Caco-2 (cell line): ENCODE data around the gene PDE9A. TPM values are rescaled to one million over a fixed set of nuclear protein-coding genes. Genes with fewer than 3 reads are reported as not detected.
"Not testable (repeated sequence)": the region's sequence is repeated elsewhere in the genome, so short reads cannot be mapped to it uniquely, and the experiment has no call there.

Experiments
- BruUV-seq: library from RNA; stranded (reverse); fragments of 400-500 nt; replicated peaks from 2 replicates; lab custom pipeline; 2021; lab: Mats Ljungman, UMichigan
- CTCF ChIA-PET: fragments of 300-600 bp; sonication (Branson Sonifier 250); formaldehyde crosslinking; loops from one replicate; lab custom pipeline; 2022; ENCODE audit warnings: antibody characterized with exemption; lab: Charles Lee
- POLR2A ChIA-PET: fragments of 300-600 bp; sonication (Branson Sonifier 250); formaldehyde crosslinking; loops from one replicate; lab custom pipeline; 2022; ENCODE audit warnings: antibody characterized with exemption; lab: Charles Lee
- DNase-seq, 2 experiments: peaks; one replicate each; pipeline versions ENCODE4 v3.0.0 to v3.0.0-alpha.2; 2020 to 2022
- H3K27me3 ChIP-seq: replicated peaks from 2 replicates; pipeline ENCODE4 v1.6.0; 2011; ENCODE audit warnings: low read length; ENCODE audit not compliant: control insufficient read depth, insufficient read depth
- H3K36me3 ChIP-seq: 2 replicates; pipeline ENCODE4 v1.5.1; 2011; ENCODE audit warnings: low read length; ENCODE audit not compliant: control insufficient read depth, insufficient read depth
- H3K4me1 ChIP-seq: fragments of 250-450 bp; sonication (Bioruptor Pico); 2 replicates; pipeline ENCODE4 v1.5.1; 2020; ENCODE audit warnings: mild to moderate bottlenecking
- H3K4me3 ChIP-seq: 2 replicates; pipeline ENCODE4 v1.5.1; 2011; ENCODE audit warnings: low read depth, mild to moderate bottlenecking, control low read depth, low read length
- H3K9me3 ChIP-seq: fragments of 250-450 bp; sonication (Bioruptor Pico); 2 replicates; pipeline ENCODE4 v1.5.1; 2020; ENCODE audit warnings: mild to moderate bottlenecking, moderate library complexity
- H3K27ac Mint-ChIP-seq: one replicate; pipeline ENCODE4 v1.8.0; 2022; ENCODE audit warnings: mixed read lengths; ENCODE audit not compliant: unreplicated experiment
- H3K27me3 Mint-ChIP-seq: one replicate; pipeline ENCODE4 v1.8.0; 2022; ENCODE audit warnings: mixed read lengths; ENCODE audit not compliant: insufficient read depth, unreplicated experiment
- H3K36me3 Mint-ChIP-seq: one replicate; pipeline ENCODE4 v1.8.0; 2022; ENCODE audit warnings: mild to moderate bottlenecking, mixed read lengths; ENCODE audit not compliant: insufficient read depth, unreplicated experiment
- H3K4me1 Mint-ChIP-seq: one replicate; pipeline ENCODE4 v1.8.0; 2022; ENCODE audit warnings: low read depth, mixed read lengths; ENCODE audit not compliant: unreplicated experiment
- H3K4me3 Mint-ChIP-seq: one replicate; pipeline ENCODE4 v1.8.0; 2022; ENCODE audit warnings: mild to moderate bottlenecking, moderate library complexity, mixed read lengths; ENCODE audit not compliant: unreplicated experiment
- H3K9me3 Mint-ChIP-seq: one replicate; pipeline ENCODE4 v1.8.0; 2022; ENCODE audit warnings: mixed read lengths; ENCODE audit not compliant: unreplicated experiment
- intact Hi-C: fragments of 100-400 bp; cut with micrococcal nuclease; formaldehyde crosslinking; loops from one replicate; pipeline ENCODE4 v1.10.0; 2022; ENCODE audit not compliant: unreplicated experiment
- total RNA-seq: library from RNA; stranded (reverse); gene quantifications from 2 replicates; pipeline ENCODE4 v1.2.3, GENCODE V29; 2022
- TF ChIP-seq, protein P1 (sequence below), 2 experiments: fragments of 200-600 bp in 1 of 2; IDR thresholded peaks; 1 replicate in 1 of 2; 2 replicates in 1 of 2; pipeline versions ENCODE4 v1.5.1 to v1.8.0; 2011 to 2022; ENCODE audit warnings: antibody characterized with exemption in 1 of 2, control low read depth in 1 of 2, inconsistent platforms in 1 of 2, low read depth in 1 of 2, low read length in 1 of 2, mild to moderate bottlenecking in 1 of 2, moderate library complexity in 1 of 2; ENCODE audit not compliant: insufficient read depth in 1 of 2, severe bottlenecking in 1 of 2, unreplicated experiment in 1 of 2

Gene PDE9A
- total RNA-seq, 1 experiment from 2014 or later: 9.7 TPM

DNA sequence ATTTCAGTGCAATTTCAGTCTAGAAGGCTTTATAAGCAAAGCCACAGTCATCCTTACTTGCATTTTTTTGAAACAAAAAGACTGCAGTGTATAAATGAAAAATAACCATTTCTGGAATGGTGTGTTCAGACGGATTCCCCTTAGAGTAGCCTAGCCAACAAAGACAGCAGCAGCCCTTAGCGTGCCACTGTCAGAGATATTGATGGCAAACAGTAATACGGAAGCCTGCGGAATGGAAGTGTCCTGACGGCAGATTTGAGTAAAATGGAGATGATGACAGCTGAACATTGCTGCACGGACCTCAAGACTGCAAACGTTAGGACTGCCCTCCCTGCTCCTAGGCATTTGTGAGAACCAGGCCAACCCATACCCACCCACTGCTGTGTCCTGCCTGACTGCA is 54.7 kb downstream of the PDE9A start:
- Mint-ChIP-seq H3K4me3 (no peak overlapping the region), H3K9me3 (no peaks in the 10 kb centered on the region), H3K36me3 (peaks cover 4% of the 10 kb centered on the region), H3K27me3 (no peaks in the 10 kb centered on the region), H3K27ac (no peak overlapping the region), H3K4me1 (no peaks in the 10 kb centered on the region)
- H3K36me3 ChIP-seq: no peaks in the 10 kb centered on the region
- POLR2A ChIA-PET: no interaction called here
- TF ChIP-seq, protein P1, sequence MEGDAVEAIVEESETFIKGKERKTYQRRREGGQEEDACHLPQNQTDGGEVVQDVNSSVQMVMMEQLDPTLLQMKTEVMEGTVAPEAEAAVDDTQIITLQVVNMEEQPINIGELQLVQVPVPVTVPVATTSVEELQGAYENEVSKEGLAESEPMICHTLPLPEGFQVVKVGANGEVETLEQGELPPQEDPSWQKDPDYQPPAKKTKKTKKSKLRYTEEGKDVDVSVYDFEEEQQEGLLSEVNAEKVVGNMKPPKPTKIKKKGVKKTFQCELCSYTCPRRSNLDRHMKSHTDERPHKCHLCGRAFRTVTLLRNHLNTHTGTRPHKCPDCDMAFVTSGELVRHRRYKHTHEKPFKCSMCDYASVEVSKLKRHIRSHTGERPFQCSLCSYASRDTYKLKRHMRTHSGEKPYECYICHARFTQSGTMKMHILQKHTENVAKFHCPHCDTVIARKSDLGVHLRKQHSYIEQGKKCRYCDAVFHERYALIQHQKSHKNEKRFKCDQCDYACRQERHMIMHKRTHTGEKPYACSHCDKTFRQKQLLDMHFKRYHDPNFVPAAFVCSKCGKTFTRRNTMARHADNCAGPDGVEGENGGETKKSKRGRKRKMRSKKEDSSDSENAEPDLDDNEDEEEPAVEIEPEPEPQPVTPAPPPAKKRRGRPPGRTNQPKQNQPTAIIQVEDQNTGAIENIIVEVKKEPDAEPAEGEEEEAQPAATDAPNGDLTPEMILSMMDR (IDR thresholded peaks at IDR 0.05; ENCODE audit: insufficient read depth in 1 of 2, low read depth in 1 of 2, low read length in 1 of 2, severe bottlenecking in 1 of 2, unreplicated experiment in 1 of 2): no peak
- BruUV-seq: no TSS peak
- no peaks in the 10 kb centered on the region for H3K27me3 ChIP-seq
- H3K4me1 ChIP-seq: no peaks in the 10 kb centered on the region
- no peaks in the 10 kb centered on the region for H3K9me3 ChIP-seq
- intact Hi-C loops: no loop called here
- H3K4me3 ChIP-seq: no peak overlapping the region
- DNase-seq: no peak
- CTCF ChIA-PET: no interaction called here

DNA sequence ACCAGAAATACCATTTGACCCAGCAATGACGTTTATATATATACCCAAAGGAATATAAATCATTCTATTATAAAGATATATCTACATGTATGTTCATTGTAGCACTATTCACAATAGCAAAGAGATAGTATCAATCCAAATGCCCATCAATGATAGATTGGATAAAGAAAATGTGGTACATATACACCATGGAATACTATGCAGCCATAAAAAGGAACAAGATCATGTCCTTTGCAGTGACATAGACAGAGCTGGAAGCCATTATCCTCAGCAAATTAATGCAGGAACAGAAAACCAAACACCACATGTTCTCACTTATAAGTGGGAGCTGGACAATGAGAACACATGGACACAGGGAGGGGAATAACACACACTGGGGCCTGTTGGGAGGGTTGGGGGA is 55.5 kb downstream of the PDE9A start:
- BruUV-seq, H3K27ac Mint-ChIP-seq, H3K27me3 Mint-ChIP-seq, H3K27me3 ChIP-seq, H3K36me3 Mint-ChIP-seq, H3K4me3 Mint-ChIP-seq, H3K4me3 ChIP-seq, intact Hi-C loops, H3K4me1 ChIP-seq, H3K4me1 Mint-ChIP-seq, DNase-seq, H3K9me3 Mint-ChIP-seq, H3K36me3 ChIP-seq, POLR2A ChIA-PET, H3K9me3 ChIP-seq, CTCF ChIA-PET: not testable (repeated sequence)

DNA sequence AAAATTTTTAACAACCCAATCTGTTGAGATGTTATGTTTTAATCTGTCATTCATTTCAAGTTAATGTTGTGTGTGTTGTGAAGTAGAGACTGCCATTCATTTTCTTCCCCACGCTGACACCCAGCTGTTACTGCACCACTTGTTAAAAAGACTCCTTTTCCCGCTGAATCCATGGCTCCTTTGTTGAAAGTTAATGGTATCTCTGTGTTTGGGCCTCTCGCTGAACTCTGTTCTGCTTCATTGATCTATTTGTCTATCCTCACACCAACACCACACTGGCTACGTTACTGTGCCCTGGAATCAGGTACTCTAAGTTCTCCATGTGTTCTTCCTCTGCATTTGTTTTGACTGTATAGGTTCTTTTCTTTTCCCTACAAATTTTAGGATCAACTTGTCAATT is 58.2 kb downstream of the PDE9A start:
- H3K4me1 Mint-ChIP-seq: no peaks in the 10 kb centered on the region
- H3K4me3 Mint-ChIP-seq: no peak overlapping the region
- H3K27ac Mint-ChIP-seq: no peak overlapping the region

GRCh38 chr21:42715427-42715826 is 62.0 kb downstream of the PDE9A start:
- BruUV-seq, intact Hi-C loops, H3K4me3 Mint-ChIP-seq, H3K9me3 ChIP-seq, H3K27me3 ChIP-seq, H3K4me1 ChIP-seq, H3K4me1 Mint-ChIP-seq, H3K27ac Mint-ChIP-seq, H3K36me3 Mint-ChIP-seq, H3K4me3 ChIP-seq, H3K27me3 Mint-ChIP-seq, H3K36me3 ChIP-seq: not testable (repeated sequence)
- CTCF ChIA-PET: interaction anchor here (0.6 kb wide), 1 partner anchor 43 kb away, joined by 3 read pairs; no protein-coding TSS in a partner anchor
- DNase-seq: peak in 1 of 2 experiments; percentile 31
- POLR2A ChIA-PET: interaction anchor here (0.6 kb wide), 1 partner anchor 259 kb away, joined by 4 read pairs; the partner anchor contains the start of gene PKNOX1
- peaks cover 10% of the 10 kb centered on the region for H3K9me3 Mint-ChIP-seq

More for the DNA sequence above, 58.2 kb downstream of the PDE9A start:
- H3K27me3 Mint-ChIP-seq: no peaks in the 10 kb centered on the region
- no peaks in the 10 kb centered on the region for H3K36me3 ChIP-seq
- H3K4me3 ChIP-seq: no peak overlapping the region
- no peaks in the 10 kb centered on the region for H3K36me3 Mint-ChIP-seq
- H3K27me3 ChIP-seq: no peaks in the 10 kb centered on the region
- peaks cover 4% of the 10 kb centered on the region; the same call in 1 of the 2 replicates for H3K4me1 ChIP-seq
- CTCF ChIA-PET: no interaction called here
- intact Hi-C loops: no loop called here
- POLR2A ChIA-PET: no interaction called here
- TF ChIP-seq, protein P1 (IDR thresholded peaks at IDR 0.05; ENCODE audit: insufficient read depth in 1 of 2, low read depth in 1 of 2, low read length in 1 of 2, severe bottlenecking in 1 of 2, unreplicated experiment in 1 of 2): no peak
- H3K9me3 ChIP-seq: no peaks in the 10 kb centered on the region
- DNase-seq: no peak
- H3K9me3 Mint-ChIP-seq: peaks cover 10% of the 10 kb centered on the region
- no TSS peak for BruUV-seq
